Activated naive CD8-positive, alpha-beta T cell treated with anti-CD3 and anti-CD28 coated beads, Interleukin-2, amount 50 U/mL, for 16 hours (primary cell): ENCODE data around the gene RBM38.

ENCODE experiments used
- DNase-seq: peaks from one replicate; pipeline ENCODE4 v3.0.0-alpha.2; 2020; ENCODE audit warnings: low read depth, low spot score

Gene RBM38

DNA sequence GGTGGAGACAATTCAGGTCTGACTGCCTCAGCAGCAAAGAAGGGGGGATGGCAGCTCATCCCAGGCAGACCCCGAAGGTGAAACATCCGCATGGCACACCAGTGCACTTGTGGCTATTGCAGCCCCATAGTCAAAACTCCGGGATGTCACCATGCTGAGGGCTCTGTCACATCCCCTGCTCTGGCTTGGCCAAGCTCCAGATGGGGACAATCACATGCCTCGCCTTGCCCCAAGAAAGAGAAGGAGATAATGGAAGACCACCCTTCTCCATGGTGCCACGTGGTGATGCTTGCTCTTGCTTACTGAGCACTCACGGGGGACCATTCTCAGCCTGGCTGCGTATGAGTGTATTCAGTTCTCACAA lies 60.2 kb downstream of the RBM38 start:
- DNase-seq: no peak

DNA sequence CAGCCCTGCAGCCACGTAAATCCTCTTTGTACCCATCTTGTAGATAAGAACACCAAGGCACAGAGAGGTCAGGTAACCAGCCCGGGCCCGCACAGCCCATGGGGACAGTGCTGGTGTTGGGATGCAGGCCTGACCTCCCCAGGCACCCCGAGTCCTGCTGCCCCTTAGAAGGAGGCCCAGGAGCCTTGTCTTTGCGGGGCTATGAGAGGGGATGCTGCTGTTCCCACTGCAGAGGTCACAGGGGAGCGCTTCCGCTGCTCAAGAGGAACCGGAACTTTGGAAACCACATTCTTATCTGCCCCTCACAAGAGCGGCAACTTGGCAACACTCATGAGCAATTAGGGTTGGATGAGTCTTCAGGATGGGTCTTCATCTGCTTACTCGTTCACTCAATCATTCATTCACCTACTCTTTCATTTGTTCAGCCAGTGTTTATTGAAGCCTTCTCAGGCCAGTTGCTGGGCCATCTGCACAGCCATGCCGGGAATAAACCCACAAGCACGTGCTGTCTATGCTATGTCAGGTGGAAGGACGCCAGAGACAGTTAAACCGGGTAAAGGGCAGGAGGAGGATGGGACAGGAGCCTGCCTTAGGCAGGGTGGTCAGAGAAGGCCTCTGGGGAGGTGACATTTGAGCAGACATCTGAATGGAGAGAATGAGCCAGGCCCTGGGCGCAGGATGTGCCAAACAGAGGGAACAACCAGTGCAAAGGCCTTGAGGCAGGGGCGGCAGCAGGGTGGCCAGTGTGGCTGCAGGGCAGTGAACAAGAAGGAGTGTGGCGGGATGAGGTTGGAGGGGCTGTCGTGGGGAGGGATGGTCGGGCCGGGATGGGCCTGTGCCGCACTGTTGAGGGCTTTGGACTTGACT lies 60.8 kb downstream of the RBM38 start:
- no peak for DNase-seq

DNA sequence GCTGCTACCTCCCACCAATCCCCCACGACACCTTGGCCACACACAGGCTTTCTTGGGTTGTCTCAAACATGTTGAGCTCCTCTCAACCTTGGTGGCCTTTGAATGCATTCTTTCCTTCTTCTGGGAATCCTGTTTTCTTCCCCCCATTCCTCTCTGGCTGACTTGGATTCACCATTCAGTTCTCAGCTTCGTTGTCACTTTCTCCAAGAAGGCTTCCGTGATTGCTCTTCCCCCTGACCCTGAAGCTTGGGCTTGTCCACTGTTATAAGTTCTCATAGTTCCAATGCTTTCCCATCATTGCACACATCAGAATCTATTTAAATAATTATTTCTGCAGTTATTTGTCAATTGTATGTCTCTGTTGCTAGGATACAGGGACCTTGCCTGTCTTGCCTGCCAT lies 64.2 kb downstream of the RBM38 start:
- DNase-seq: no peak

DNA sequence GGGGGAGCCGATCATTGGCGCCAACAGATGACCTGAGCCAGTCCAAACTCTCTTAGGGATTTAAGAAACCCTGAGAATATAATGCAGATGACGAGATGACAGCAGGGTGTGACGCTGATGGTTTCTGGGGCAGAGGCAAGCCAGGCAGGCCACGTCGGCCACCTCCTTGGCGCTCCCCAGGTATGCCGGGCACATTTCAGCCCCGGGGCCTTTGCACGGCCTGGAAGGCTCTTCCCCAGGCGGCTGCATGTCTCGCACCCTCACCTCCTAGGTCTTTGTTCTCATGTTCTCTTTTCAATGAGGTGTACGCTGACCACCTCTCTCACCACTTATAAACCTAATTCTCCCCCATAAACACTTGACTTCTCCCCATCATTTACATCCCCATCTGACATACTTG lies 64.9 kb downstream of the RBM38 start:
- DNase-seq: no peak

DNA sequence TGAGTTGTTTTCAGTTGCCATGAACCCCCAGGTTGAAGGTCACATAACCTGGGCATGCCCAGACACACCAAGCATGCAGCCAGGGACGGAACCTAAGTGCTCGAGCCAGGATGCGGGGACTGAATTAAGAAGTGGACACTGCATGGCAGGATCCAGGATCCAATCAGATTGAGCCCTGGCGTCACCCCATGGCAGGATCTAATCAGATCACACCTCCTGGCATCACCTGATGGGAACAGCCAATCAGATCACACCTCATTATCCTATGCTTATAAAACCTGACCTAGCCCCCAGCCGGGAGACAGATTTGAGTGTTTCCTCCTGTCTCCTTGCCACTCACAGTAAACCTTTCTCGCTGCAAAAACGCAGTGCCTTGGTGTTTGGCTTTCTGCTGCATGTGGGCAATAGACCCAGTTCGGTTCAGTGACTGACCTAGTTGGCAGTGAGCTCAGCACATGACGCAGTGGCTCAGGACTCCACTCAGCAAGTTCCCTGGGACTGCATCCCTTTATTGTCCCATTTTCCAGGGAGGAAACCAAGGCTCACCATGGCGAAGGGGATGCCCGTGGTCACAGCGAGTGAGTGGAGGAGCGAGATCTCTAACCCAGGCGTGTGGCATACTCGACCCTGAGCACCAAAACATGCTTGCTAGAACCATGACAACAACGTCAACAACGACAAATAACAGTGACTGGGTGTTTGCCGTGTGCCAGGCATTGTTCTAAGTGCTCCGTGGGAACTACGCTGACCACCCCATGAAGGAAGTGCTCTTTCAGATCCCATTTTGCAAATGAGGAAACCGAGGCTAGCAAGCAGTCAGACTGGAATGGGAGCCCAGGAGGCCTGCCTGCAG lies 66.3 kb downstream of the RBM38 start:
- no peak for DNase-seq

DNA sequence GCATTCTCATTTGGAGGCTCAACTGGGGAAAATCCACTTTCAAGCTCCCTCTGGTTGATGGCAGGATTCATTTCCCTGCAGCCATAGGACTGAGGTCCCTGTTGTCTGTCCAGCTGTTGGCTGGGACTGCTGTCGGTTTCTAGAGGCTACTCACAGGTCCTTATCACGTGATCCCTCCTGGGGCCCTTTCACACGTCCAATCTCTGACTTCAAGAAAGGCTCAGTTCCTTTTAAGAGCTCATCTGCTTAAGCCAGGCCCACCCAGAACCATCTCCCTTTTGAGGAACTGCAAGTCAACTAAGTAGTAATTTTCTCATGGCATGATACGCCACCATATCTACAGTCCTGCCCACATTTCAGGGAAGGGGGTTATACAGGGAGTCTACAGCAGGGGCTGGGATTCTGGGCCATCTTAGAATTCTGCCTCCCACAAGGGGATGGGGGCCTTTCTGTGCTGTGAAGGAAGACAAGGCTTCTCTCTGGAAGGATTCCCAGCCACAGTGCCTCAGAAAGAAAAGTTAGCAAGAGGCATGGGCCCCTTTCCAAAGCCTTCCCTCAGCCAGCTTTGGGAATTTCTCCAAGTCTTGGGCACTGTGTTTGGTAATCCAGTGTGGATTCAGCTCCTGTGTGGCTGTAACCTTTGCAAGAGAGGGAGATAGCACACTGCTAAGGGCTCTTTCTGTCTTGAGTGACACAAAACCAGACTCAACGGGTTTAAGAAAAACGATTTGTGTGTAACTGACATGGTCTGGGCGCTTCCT lies 67.4 kb downstream of the RBM38 start:
- DNase-seq: no peak
